Measurements from ENCODE around the gene CFLAR.

The CFLAR gene

DNA sequence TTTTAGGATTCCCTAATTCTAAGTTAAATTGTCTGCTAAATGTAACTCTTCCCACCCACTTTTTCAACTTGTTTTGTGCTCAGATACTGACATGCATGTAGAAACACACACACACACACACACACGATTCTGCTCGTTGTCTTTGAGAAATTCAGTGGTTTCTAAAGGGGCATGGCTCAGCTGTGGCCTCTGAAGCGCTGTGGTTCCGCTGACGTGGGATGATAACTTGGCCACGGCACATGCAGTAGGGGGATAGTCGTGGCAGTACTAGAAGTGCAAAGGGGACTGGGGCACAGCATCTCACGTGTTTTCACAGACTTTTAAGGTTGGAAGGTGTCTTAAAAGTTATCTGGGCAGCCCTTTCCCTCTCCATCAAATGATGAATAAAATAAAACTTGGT is 85.4 kb downstream of the CFLAR start:
- DNase-seq (ENCODE audit: low read depth) = no peak
- TF ChIP-seq, protein P1, sequence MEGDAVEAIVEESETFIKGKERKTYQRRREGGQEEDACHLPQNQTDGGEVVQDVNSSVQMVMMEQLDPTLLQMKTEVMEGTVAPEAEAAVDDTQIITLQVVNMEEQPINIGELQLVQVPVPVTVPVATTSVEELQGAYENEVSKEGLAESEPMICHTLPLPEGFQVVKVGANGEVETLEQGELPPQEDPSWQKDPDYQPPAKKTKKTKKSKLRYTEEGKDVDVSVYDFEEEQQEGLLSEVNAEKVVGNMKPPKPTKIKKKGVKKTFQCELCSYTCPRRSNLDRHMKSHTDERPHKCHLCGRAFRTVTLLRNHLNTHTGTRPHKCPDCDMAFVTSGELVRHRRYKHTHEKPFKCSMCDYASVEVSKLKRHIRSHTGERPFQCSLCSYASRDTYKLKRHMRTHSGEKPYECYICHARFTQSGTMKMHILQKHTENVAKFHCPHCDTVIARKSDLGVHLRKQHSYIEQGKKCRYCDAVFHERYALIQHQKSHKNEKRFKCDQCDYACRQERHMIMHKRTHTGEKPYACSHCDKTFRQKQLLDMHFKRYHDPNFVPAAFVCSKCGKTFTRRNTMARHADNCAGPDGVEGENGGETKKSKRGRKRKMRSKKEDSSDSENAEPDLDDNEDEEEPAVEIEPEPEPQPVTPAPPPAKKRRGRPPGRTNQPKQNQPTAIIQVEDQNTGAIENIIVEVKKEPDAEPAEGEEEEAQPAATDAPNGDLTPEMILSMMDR (conservative IDR thresholded peaks at IDR 0.05; ENCODE audit: low read depth, low read length) = no peak
- H3K4me3 ChIP-seq (ENCODE audit: low read length) = no peak overlapping the region

DNA sequence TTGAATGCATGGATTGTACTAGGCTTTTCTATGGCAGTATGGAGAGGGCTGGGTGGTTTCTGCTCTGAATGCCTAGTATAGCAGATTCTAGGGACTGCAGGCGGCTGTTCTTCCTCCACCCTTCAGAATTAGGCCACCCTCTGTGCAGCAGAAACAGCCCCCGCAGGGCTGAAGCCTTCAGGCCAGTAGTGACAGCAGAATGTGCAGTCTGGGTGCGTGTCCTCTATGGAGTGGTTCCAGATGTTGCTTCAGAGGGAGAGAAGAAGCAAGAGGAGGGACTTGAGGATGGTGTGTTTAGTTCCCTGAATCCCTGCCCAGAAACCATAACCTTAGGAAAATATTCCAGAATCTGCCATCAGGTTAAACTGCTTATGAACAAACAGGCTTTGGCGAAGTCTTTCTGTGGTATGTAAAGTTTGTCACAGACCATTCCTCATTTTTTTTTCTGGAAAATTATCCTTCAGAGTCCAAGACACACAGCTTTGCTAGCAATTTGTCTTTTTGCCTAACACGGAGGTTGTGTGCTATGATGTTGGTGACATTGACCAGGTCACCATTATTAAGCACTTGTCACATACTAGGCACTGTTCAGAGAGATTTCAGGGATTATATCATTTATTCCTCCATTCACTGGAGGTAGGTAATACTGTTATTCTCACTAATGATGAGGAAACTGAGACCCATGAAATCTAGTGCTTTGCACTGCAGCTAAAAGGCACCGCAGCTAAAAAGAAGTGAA is 88.1 kb downstream of the CFLAR start:
- TF ChIP-seq, protein P1 (conservative IDR thresholded peaks at IDR 0.05; ENCODE audit: low read depth, low read length) = no peak
- no peak for DNase-seq (ENCODE audit: low read depth)
- no peak overlapping the region for H3K4me3 ChIP-seq (ENCODE audit: low read length)

DNA sequence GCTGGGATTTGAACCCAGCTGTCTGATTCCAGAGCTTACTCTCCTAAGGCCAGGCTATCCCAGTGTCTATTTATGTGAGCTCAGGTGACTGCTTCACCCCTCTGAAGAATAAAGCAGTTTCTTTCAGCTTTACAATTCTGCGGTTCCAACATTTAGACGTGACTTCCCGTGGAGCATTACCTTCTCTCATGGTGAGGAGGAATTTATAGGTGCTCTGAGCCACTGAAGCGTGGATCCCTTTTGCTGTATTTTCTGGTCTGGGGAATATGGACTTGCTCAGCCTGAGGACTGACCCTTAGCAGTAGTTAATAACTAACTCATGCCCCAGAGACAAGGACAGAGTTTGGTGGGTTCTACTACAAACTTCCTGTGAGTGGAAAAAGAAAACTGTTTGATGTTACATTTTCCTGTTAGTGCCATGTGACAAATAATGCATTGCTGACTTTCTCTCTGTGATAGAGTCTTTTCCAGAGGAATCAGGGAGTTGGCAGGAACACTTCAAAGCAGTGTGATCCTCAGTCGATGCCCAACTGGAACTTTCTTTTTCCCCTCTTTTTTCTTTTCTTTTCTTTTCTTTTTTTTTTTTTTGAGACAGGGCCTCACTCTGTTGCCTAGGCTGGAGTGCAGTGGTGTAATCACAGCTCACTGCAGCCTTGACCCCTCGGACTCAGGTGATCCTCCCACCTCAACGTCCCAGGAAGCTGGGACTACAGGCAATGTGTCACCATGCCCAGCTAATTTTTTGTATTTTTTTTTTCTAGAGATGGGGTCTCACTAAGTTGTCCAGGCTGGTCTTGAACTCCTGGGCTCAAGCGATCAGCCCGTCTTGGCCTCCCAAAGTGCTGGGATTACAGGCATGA is 88.9 kb downstream of the CFLAR start:
- TF ChIP-seq, protein P1 (conservative IDR thresholded peaks at IDR 0.05; ENCODE audit: low read depth, low read length) = no peak
- H3K4me3 ChIP-seq (ENCODE audit: low read length) = no peak overlapping the region
- DNase-seq (ENCODE audit: low read depth) = no peak

DNA sequence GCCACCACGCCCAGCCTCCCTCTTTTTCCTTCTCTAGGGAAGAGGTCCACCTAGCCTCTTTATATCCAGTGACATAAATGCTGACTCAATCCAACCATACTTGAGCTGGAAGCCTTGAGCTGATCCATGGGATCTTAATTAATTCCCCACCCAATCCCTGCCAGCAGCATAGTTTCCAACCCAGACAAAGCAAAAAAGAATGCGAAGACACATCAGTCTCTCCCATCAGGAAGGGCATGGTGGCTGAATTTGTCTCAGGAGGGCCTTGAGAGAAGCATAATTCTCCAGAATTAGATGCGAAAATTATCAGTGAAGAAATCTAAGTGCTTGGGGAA is 89.5 kb downstream of the CFLAR start:
- no peak overlapping the region for H3K4me3 ChIP-seq (ENCODE audit: low read length)
- TF ChIP-seq, protein P1 (conservative IDR thresholded peaks at IDR 0.05; ENCODE audit: low read depth, low read length) = no peak
- no peak for DNase-seq (ENCODE audit: low read depth)

DNA sequence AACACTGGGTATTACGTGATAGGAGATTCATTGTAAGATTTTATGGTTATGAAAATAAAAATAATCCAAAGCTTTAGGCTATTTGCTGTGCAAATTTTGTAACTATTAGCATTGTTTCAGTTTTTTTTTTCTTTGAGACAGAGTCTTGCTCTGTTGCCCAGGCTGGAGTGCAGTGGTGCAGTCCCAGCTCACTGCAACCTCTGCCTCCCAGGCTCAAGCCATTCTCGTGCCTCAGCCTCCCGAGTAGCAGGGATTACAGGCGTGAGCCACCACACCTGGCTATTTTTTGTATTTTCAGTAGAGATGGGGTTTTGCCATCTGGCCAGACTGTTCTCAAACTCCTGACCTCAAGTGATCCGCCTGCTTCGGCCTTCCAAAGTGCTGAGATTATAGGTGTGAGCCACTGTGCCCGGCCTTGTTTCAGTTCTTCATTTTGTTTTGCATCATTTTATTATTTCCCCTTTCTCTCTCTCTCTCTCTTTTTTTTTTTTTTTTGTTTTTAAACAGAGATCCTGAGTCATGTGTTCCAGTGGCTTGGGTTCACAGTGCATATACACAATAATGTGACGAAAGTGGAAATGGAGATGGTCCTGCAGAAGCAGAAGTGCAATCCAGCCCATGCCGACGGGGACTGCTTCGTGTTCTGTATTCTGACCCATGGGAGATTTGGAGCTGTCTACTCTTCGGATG is 92.7 kb downstream of the CFLAR start:
- no peak overlapping the region for H3K4me3 ChIP-seq (ENCODE audit: low read length)
- no peak for DNase-seq (ENCODE audit: low read depth)

DNA sequence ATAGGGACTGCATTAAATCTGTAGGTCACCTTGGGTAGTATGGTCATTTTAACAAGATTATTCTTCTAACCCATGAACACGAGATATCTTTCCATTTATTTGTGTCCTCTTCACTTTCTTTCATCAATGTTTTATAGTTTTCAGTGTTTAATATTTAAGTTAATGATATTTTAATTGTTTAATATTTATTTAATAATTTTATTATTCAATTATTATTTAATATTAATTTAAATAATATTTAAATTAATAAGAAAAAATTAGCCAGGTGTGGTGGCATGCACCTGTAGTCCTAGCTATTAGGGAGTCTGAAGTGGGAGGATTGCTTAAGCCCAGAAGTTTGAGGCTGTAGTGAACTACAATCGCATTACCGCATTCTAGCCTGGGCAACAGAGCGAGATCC is 100.0 kb downstream of the CFLAR start:
- TF ChIP-seq, protein P1 (conservative IDR thresholded peaks at IDR 0.05; ENCODE audit: low read depth, low read length) = no peak
- no peak overlapping the region for H3K4me3 ChIP-seq (ENCODE audit: low read length)
- no peak for DNase-seq (ENCODE audit: low read depth)

More for the DNA sequence above, 92.7 kb downstream of the CFLAR start:
- TF ChIP-seq, protein P1 (conservative IDR thresholded peaks at IDR 0.05; ENCODE audit: low read depth, low read length) = no peak

Data from retinal pigment epithelial cell (primary cell).